A549 (cell line): ENCODE data around the gene KCNA10.

Experiments
- CHD2 ChIP-seq: fragments of 150-350 bp; IDR thresholded peaks from 2 replicates; pipeline ENCODE4 v1.6.1; 2014; ENCODE audit warnings: low read length; ENCODE audit not compliant: partially characterized antibody
- EP300 ChIP-seq, 2 experiments: fragments of >200 bp; sonication (Bioruptor Twin); formaldehyde crosslinking; IDR thresholded peaks; 2 replicates in 1 of 2; 3 replicates in 1 of 2; pipeline ENCODE4 v1.6.1; 2016 to 2017
- MAX ChIP-seq: IDR thresholded peaks from 2 replicates; pipeline ENCODE4 v1.6.1; 2012
- RCOR1 ChIP-seq: fragments of 150-350 bp; IDR thresholded peaks from 2 replicates; pipeline ENCODE4 v1.6.1; 2014; ENCODE audit warnings: antibody characterized with exemption, low read length, low read depth
- TF ChIP-seq, protein P1 (sequence below): fragments of >200 bp; sonication (Bioruptor Twin); formaldehyde crosslinking; IDR thresholded peaks from 3 replicates; pipeline ENCODE4 v1.5.1; 2016

DNA sequence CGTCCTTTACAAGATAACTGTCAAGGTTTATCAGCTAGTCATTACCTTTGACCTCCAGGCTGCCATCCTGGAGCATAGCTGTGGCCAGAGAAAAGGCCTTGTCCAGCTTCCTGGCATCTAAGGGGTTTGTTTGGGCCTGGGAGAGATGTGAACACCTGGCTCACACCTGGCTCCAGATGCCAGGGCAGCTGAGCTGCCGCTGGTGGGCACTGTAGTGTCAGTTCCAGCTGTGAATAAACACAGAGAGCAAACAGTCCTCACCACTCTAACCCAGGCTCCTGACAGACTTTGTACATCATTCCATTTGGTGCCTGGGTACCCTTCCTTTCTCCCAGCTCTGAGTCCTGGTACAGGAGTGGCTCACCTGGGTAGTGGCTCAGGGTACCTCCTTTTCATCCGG lies 14.3 kb upstream of the KCNA10 start:
- TF ChIP-seq EP300 (IDR thresholded peaks at IDR 0.05): no peak
- no peak for TF ChIP-seq RCOR1
- TF ChIP-seq MAX: no peak
- TF ChIP-seq CHD2: no peak
- TF ChIP-seq, protein P1, sequence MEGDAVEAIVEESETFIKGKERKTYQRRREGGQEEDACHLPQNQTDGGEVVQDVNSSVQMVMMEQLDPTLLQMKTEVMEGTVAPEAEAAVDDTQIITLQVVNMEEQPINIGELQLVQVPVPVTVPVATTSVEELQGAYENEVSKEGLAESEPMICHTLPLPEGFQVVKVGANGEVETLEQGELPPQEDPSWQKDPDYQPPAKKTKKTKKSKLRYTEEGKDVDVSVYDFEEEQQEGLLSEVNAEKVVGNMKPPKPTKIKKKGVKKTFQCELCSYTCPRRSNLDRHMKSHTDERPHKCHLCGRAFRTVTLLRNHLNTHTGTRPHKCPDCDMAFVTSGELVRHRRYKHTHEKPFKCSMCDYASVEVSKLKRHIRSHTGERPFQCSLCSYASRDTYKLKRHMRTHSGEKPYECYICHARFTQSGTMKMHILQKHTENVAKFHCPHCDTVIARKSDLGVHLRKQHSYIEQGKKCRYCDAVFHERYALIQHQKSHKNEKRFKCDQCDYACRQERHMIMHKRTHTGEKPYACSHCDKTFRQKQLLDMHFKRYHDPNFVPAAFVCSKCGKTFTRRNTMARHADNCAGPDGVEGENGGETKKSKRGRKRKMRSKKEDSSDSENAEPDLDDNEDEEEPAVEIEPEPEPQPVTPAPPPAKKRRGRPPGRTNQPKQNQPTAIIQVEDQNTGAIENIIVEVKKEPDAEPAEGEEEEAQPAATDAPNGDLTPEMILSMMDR: no peak
